SU-DHL-6 (cell line): ENCODE data around the gene PTPRC.

Experiments
- H2AFZ ChIP-seq: fragments of 200-600 bp; sonication (generic); 2 replicates; pipeline ENCODE4 v1.6.1; 2014; ENCODE audit warnings: low read depth, mild to moderate bottlenecking, moderate library complexity, mixed read lengths, antibody characterized with exemption, low read length; ENCODE audit not compliant: severe bottlenecking
- H3F3A ChIP-seq: fragments of 200-600 bp; shearing (Covaris generic); 2 replicates; pipeline ENCODE4 v1.6.0; 2016; ENCODE audit warnings: antibody characterized with exemption, mild to moderate bottlenecking; ENCODE audit not compliant: insufficient read depth
- H3K27ac ChIP-seq: fragments of 200-600 bp; sonication (generic); 2 replicates; pipeline ENCODE4 v1.5.1; 2016; ENCODE audit warnings: low read depth, mild to moderate bottlenecking, low read length, moderate library complexity, mixed read lengths
- H3K27me3 ChIP-seq: fragments of 200-600 bp; sonication (generic), shearing (Covaris generic); 2 replicates; pipeline ENCODE4 v1.6.0; 2014; ENCODE audit warnings: mild to moderate bottlenecking, low read length
- H3K36me3 ChIP-seq: fragments of 200-600 bp; sonication (generic); 2 replicates; pipeline ENCODE4 v1.6.1; 2014; ENCODE audit warnings: mild to moderate bottlenecking, low read length, mixed read lengths
- H3K4me2 ChIP-seq: fragments of 300-600, 200-600 bp; shearing (Covaris generic), sonication (generic); 2 replicates; pipeline ENCODE4 v1.6.0; 2014; ENCODE audit warnings: low read length, low read depth, mild to moderate bottlenecking; ENCODE audit not compliant: poor library complexity, severe bottlenecking
- H3K4me3 ChIP-seq: fragments of 200-600 bp; sonication (generic); 2 replicates; pipeline ENCODE4 v1.5.1; 2014; ENCODE audit warnings: antibody characterized with exemption, low read length, mild to moderate bottlenecking, mixed read lengths; ENCODE audit not compliant: insufficient read depth, poor library complexity, severe bottlenecking
- H3K79me2 ChIP-seq: fragments of 200-600 bp; sonication (generic); 2 replicates; pipeline ENCODE4 v1.6.1; 2014; ENCODE audit warnings: mild to moderate bottlenecking, low read length, moderate library complexity; ENCODE audit not compliant: insufficient read depth
- H3K9ac ChIP-seq: fragments of 200-600 bp; sonication (generic); 2 replicates; pipeline ENCODE4 v1.7.0; 2014; ENCODE audit warnings: mild to moderate bottlenecking, low read length
- H3K9me2 ChIP-seq: fragments of 200-600 bp; sonication (generic); replicated peaks from 2 replicates; pipeline ENCODE4 v1.6.1; 2014; ENCODE audit warnings: low read length; ENCODE audit not compliant: insufficient read depth
- H3K9me3 ChIP-seq: fragments of 200-600 bp; sonication (generic); 2 replicates; pipeline ENCODE4 v1.6.1; 2014; ENCODE audit warnings: low read length, mixed read lengths; ENCODE audit not compliant: insufficient read depth
- H4K20me1 ChIP-seq: fragments of 200-600 bp; sonication (generic); 2 replicates; pipeline ENCODE4 v1.6.1; 2014; ENCODE audit warnings: low read depth, mild to moderate bottlenecking, antibody characterized with exemption, low read length, moderate library complexity, mixed read lengths
- CTCF ChIP-seq: fragments of 200-600 bp; sonication (generic); IDR thresholded peaks from one replicate; pipeline ENCODE4 v1.5.1; 2017; ENCODE audit warnings: antibody characterized with exemption, mild to moderate bottlenecking, low read length, moderate library complexity; ENCODE audit not compliant: insufficient read depth, poor library complexity, severe bottlenecking
- EZH2phosphoT487 ChIP-seq: fragments of 200-600 bp; sonication (generic), shearing (Covaris generic); conservative IDR thresholded peaks from 2 replicates; pipeline ENCODE4 v1.6.1; 2018; ENCODE audit warnings: mild to moderate bottlenecking, antibody characterized with exemption, low read length, moderate library complexity, mixed read lengths

The PTPRC gene

GRCh38 chr1:198772626-198773025, 133.8 kb downstream of the PTPRC start:
- H3K9ac ChIP-seq, result no peak overlapping the region
- no peaks in the 10 kb centered on the region for H3K36me3 ChIP-seq

GRCh38 chr1:198773030-198773429, 134.2 kb downstream of the PTPRC start:
- H3F3A ChIP-seq, result no peaks in the 10 kb centered on the region
- no peaks in the 10 kb centered on the region for H4K20me1 ChIP-seq
- no peak overlapping the region for H3K4me3 ChIP-seq
- no peaks in the 10 kb centered on the region for H3K36me3 ChIP-seq
- no peaks in the 10 kb centered on the region for H3K79me2 ChIP-seq
- no peak overlapping the region for H3K9ac ChIP-seq
- no peak overlapping the region for H3K27ac ChIP-seq
- TF ChIP-seq EZH2phosphoT487, result no peak
- TF ChIP-seq CTCF, result no peak
- no peak overlapping the region for H2AFZ ChIP-seq
- no peaks in the 10 kb centered on the region for H3K27me3 ChIP-seq
- H3K9me3 ChIP-seq, result no peaks in the 10 kb centered on the region
- H3K9me2 ChIP-seq, result no peaks in the 10 kb centered on the region
- H3K4me2 ChIP-seq, result no peak overlapping the region

More at GRCh38 chr1:198772626-198773025, 133.8 kb downstream of the PTPRC start:
- H3K4me3 ChIP-seq, result no peak overlapping the region
- no peaks in the 10 kb centered on the region for H3K9me2 ChIP-seq
- H3K79me2 ChIP-seq, result no peaks in the 10 kb centered on the region
- no peak overlapping the region for H2AFZ ChIP-seq
- no peaks in the 10 kb centered on the region for H3K27me3 ChIP-seq
- TF ChIP-seq CTCF, result no peak
- no peak for TF ChIP-seq EZH2phosphoT487
- H3K27ac ChIP-seq, result no peak overlapping the region
- H3F3A ChIP-seq, result no peaks in the 10 kb centered on the region
- no peaks in the 10 kb centered on the region for H4K20me1 ChIP-seq
- no peaks in the 10 kb centered on the region for H3K9me3 ChIP-seq
- H3K4me2 ChIP-seq, result no peak overlapping the region

- Histone ChIP-seq H3K9me2 (no peaks in the 10 kb centered on the region), H3K4me2 (no peak overlapping the region)
- TF ChIP-seq CTCF (no peak), EZH2phosphoT487 (no peak)
These were observed 134.7 kb downstream of the PTPRC start for GRCh38 chr1:198773523-198773922.

GRCh38 chr1:198774421-198774820, 135.6 kb downstream of the PTPRC start:
- Histone ChIP-seq H3K36me3 (no peaks in the 10 kb centered on the region), H4K20me1 (no peaks in the 10 kb centered on the region), H2AFZ (no peak overlapping the region), H3K4me2 (no peak overlapping the region), H3F3A (no peaks in the 10 kb centered on the region), H3K9me3 (no peaks in the 10 kb centered on the region), H3K79me2 (no peaks in the 10 kb centered on the region), H3K9me2 (no peaks in the 10 kb centered on the region), H3K4me3 (no peak overlapping the region), H3K27ac (no peak overlapping the region), H3K27me3 (no peaks in the 10 kb centered on the region), H3K9ac (no peak overlapping the region)
- TF ChIP-seq CTCF, result no peak
- no peak for TF ChIP-seq EZH2phosphoT487

More at GRCh38 chr1:198773523-198773922, 134.7 kb downstream of the PTPRC start:
- no peaks in the 10 kb centered on the region for H3K27me3 ChIP-seq
- no peaks in the 10 kb centered on the region for H3F3A ChIP-seq
- H3K9me3 ChIP-seq, result no peaks in the 10 kb centered on the region
- H3K9ac ChIP-seq, result no peak overlapping the region
- H3K27ac ChIP-seq, result no peak overlapping the region
- H2AFZ ChIP-seq, result no peak overlapping the region
- H3K36me3 ChIP-seq, result no peaks in the 10 kb centered on the region
- H4K20me1 ChIP-seq, result no peaks in the 10 kb centered on the region
- H3K79me2 ChIP-seq, result no peaks in the 10 kb centered on the region
- no peak overlapping the region for H3K4me3 ChIP-seq
